Measurements from ENCODE around the gene NHSL2. TPM values are rescaled to one million over a fixed set of nuclear protein-coding genes. Genes with fewer than 3 reads are reported as not detected.

Gene NHSL2
- total RNA-seq, 1 donor = 14.8 TPM

DNA sequence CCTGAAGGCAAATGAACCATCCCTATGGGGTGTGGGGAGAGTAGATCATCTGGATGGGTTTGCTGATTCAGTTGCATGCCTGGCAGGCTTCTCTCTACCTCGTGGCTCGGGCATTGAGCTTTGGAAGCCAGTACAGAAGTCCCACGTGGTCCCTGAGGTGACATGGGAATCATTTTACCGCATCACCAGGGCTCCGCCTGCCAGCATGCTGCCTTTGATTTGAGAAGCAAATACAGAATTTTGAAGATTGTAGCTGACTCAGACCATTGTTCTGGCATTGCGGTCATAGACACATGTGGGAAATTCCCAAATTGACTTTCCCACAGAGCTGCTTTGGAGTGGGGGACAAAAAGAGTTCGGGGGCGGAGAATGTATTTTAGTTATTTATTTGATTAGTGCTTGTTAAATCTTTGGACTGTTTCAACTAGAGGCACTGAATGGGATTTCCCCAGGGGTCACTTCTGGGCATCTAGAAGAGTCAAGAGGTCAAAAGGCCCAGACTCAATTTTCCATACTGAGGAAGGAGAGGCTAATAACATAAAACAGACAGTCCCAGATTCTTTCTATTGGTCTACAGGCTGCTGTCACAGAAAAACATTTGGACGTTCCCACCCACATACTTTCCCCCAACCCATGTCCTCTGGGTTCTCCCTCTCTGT lies 79.3 kb downstream of the NHSL2 start:
- DNase-seq (ENCODE audit: low read depth in 2 of 3, low spot score in 2 of 3) = no peak

DNA sequence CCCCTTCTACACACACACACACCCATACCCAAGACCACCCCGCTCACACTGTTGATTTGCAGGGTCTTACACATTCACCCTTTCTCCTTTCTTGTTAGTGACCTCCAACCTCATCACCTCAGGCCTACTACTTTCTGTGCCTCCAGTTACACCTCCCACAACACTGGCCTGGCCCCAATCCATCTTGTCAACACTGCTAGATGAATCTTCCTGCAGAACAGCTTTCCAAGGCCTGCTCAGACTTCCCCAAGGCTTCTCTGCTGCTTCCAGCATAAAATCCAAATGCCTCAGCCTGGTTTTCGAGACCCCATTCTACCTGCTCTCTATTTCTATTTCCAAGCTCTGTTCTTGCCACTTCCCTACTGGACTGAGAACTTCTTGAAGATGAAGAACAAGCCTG lies 79.9 kb downstream of the NHSL2 start:
- no peak for DNase-seq (ENCODE audit: low read depth in 2 of 3, low spot score in 2 of 3)

DNA sequence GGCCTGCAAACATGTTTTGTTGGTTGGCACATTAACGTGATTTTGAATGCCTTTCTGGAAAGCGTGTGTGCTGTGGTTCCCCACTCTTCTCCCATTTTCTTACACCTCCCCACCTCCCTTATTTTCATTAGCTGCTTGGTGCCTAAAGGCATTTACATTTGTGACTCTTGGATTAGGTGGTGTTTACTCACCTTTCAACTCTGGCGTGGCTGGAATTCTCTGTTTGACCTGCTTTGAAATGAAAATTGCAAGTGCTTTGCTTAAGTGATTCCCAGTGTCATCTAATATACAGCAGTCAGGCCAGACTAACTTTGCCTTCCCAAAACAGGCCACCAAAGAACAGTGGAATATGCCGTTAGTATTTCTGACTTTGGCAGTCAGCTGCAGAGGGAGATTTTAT lies 80.5 kb downstream of the NHSL2 start:
- no peak for DNase-seq (ENCODE audit: low read depth in 2 of 3, low spot score in 2 of 3)

DNA sequence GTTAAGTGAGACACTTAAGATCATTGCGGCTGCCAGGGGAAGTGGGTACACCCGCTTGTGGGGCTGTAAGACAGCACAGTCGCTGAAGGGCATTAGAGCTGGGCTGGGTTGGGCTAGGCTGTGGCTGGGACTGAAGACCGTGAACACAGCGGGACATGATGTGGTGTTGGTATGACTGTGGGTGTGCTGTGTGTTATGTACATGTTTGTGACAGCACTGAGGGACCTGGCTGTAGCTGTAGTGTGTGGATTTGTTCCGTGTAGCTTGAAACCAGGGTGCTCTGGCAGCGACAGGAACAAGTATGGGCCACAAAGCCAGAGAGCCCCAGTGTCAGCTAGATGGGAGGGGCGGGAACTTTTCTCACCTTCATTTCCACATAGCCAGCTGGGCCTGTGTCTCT lies 82.1 kb downstream of the NHSL2 start:
- DNase-seq (ENCODE audit: low read depth in 2 of 3, low spot score in 2 of 3) = peak in 2 of 3 donors; percentile 24 to 69

DNA sequence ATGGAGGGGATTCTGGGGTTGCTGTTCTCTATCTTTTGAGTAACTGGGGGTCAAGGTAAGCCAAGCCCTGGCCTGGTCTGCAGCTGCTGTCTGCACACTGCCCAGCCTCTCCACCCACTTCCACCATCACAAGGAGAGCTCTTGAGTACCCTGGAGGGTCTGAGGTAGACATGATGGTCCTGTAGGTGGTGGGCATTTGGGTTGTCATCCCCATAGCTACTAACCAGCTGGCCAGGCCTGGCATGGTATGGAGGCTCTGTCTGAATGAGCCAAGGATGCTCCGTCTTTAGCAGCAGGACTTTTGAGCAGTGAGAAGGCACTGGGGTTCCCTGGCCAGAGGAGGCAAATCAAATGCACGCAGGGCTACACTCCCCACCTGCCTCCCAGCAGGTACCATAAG lies 82.7 kb downstream of the NHSL2 start:
- no peak for DNase-seq (ENCODE audit: low read depth in 2 of 3, low spot score in 2 of 3)

DNA sequence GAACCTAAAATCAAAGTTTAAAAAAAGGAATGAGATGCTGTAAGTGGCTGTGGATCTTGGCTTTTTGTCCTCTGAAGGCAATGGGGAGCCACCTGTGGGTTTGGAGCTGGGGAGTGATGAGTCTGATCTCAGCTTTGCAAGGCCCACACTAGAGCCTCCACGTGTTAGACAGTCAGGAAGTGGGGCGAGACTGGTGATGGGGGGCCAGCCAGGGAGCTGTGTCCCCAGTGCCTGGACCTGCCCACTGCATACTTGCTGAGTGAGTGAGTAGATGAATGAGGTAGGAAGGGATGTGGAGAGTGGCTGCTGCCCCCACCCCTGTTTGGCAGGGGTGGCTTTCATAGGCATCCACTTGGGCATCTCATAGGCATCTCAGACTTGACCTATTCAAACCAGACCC lies 84.0 kb downstream of the NHSL2 start:
- DNase-seq (ENCODE audit: low read depth in 2 of 3, low spot score in 2 of 3) = no peak

DNA sequence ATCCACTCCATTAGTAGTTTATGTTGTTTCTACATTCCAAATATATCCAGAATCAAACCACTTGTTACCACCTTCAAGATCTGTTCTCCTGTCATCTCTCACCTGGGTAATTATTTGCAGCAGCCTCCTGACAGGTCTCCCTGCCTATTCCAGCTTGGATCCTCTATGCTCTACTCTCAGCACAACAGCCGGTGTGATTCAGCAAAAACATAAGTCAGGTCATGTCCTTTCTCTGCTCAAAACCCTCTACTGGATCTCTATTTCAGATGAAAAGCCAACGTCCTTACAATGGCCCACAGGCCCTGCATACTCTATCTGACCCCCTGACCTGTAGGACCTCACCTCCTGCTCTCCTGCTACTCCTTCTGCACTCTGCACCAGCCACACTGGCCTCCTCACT lies 84.5 kb downstream of the NHSL2 start:
- no peak for DNase-seq (ENCODE audit: low read depth in 2 of 3, low spot score in 2 of 3)

DNA sequence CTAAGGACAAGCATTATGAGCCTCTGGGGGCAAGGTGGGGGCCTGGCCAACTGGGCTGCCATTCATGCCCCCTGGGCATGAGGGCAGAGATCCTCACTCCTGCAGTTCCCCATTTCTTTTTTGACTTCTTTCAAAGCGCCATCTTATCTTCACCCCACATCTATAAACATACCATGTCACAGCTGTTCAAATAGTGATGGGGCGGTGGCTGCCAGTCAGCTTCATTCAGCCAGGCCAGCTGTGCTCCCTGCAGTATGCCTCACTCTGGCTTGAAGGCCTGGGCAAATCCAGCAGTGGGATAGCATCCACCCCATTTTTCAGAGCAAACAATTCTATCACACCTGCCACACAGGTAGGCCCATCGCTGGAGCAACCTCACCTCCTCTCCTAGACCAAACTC lies 85.5 kb downstream of the NHSL2 start:
- peak in 1 of 3 donors; percentile 56 for DNase-seq (ENCODE audit: low read depth in 2 of 3, low spot score in 2 of 3)

DNA sequence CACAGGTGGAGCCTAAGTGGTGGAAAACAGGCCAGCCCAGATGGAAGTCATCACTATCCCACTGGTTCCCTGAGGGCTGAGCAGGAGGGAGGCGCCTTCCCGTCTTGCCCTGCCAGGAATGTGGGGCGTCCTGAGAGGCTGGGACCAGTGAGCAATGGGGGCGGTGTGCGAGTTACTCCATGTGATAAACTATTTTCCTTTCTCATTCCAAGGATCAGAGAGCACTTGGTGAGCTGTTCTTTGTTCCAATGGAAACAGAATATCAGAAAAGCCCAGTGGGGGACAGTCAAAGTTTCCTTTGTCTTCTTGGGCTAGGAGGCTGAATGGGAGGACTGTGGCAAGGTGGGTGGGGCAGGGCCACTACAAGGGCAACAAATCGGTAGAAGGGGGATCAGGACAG lies 86.2 kb downstream of the NHSL2 start:
- no peak for DNase-seq (ENCODE audit: low read depth in 2 of 3, low spot score in 2 of 3)

DNA sequence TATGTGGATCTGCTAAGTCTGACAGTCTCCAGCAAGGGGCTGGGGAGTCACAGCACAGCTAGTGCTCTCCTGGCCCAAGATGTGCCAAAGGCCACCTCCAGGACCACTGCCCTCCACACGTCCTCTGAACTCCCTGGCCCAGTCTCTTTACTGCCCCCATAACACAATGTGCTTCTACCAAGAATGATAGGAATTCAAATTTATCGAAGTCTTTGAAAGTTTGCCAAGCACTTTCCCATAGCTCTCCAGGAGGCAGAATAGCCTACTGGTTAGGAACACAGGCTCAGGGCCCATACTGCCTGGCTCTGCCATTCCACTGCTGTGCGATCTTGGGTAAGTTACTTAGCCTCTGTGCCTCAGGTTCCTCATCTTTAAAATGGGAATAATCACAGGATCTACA lies 86.7 kb downstream of the NHSL2 start:
- no peak for DNase-seq (ENCODE audit: low read depth in 2 of 3, low spot score in 2 of 3)

DNA sequence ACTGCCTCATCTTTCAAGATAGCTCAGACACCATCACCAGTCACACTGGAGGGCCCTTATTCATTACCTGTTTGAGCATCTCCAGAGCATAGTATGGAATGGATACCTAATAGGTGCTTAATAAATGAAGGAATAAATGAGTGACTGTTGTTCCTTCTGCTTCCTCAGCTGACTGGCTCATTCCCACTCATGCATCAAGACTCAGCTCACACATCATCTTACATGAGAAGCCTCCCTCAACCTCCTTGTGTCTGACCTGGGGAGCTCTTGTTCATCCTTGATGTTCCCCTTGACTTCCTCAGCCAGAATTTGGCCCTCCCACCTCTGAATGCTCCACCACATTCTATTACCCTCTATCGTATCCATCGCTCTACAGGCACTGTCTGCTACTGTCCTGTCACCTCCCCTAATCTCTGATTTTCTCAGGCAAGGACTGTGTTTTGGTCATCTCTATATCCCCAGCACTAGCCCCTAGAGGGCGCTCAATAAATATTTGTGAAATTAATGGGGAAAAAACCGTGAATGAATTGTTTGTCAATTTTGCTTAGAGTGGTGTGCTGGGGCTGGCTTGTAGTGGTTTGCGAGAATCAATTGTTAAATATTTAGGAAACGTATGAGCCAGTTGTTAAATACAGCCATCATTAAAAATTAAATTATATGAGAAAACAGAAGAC lies 88.3 kb downstream of the NHSL2 start:
- peak in 2 of 3 donors; percentile 31 to 50 for DNase-seq (ENCODE audit: low read depth in 2 of 3, low spot score in 2 of 3)

DNA sequence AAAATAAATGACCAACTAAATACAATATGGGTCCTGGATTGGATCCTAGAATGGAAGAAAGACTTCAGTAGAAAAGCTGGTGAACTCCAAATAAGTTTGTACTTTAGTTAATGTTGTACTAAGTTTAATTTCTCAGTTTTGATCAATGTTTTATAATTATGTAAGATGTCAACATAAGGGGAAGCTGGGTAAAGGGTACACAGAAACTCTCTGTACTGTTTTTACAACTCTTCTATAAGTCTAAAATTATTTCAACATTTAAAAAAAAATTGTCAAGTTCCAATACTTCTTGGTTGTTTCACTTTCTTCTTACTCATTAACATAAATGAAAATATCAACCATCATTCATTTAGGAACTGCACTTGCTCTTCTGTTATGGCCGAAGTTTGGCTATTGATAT lies 88.9 kb downstream of the NHSL2 start:
- DNase-seq (ENCODE audit: low read depth in 2 of 3, low spot score in 2 of 3) = no peak

DNA sequence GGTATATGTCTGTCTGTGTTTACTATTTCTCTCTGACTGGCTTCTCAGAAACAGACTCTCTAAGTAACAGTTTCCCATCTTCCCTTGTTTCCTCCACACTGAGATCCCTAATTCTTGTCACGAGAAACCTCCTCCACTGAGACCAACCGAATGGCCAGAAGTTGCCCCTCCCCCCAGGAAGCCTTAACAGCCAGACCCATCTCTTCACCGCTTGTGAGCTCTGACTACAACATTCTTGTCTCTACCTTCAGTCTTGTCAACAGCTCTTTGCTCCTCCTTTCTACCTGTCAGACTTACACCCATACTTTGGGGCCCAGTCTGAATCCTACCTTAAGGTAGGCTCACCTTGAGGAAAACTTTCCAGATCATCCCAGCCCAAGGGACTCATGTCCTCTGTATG lies 90.8 kb downstream of the NHSL2 start:
- DNase-seq (ENCODE audit: low read depth in 2 of 3, low spot score in 2 of 3) = no peak

DNA sequence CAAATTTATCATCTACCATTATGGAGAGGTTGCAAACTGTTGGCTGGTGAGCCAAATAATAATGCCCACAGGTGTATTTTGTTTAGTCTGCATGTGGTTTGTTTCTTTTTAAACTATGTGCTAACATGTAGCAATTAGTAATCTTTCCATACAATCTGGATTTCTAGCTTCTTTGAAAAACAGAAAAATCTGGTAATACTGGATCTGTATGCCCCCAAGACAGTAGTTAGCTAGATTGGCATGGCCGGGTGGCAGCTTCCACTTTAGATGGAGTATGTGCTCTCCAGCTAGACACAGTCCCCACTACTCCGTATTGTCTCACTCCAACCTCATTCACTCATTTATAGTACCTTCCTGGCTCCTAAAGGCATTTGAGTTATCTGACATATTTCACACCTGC lies 91.3 kb downstream of the NHSL2 start:
- DNase-seq (ENCODE audit: low read depth in 2 of 3, low spot score in 2 of 3) = no peak

DNA sequence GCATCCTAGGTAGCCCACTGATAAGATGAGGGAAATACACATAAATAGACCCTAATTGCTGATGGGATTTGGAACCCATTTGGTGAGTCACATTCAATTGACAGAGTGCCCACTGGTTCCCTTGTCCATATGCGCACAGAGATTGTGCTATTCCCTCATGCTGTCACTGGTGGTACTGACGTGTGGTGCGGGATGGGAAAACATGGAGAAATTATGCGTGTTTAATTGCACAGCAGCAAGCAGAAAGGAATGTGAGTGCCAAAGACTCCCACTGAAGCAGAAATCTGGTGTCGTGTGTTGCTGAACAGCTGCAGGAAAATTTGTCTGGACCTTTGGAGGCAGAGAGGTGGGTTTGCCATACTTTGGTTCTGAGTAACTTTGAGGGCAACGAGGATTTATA lies 92.2 kb downstream of the NHSL2 start:
- DNase-seq (ENCODE audit: low read depth in 2 of 3, low spot score in 2 of 3) = no peak

DNA sequence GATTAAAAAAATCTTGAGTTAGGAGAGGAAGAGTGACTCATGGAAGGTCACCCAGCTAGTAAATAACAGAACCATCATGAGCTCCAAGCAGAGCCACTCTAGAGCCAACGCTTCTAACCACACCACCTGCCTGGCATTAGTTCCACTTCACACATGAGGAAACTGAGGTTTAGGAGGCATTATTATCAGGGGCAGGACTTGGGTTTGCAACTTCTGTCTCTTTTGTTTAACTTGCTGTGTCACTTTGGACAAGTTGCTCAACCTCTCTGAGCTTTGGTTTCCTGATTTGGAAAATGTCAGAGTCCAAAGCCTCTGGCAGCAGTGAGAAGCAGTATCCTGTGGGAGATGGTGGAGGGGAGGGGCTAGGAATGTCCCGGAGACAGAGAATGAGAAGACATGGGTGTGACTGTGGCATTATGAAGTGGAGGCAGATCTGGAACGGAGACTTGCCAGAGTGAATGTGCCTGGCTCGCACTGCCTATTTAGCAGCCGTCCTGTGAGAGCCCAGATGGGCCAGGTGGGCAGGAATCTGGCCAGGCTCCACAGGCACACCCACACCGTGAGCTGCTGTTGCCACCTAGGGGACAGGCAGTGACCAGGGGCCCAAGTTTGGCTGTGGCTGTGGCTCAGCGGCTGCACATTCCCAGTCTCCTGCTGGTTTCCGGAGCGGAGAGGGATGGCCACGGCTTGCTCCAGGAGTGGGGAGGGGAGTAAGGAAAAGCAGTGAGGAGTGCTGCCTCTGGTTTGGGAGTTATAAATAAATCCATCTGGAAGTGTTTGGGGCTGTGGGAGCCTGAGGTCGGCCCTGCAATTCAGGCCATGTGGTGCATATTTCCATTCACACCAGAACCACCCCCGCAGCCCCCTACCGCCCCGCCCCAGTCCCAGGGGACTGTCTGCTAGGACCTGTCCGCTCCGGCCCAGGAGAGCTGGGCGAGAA lies 93.4 kb downstream of the NHSL2 start:
- no peak for DNase-seq (ENCODE audit: low read depth in 2 of 3, low spot score in 2 of 3)

DNA sequence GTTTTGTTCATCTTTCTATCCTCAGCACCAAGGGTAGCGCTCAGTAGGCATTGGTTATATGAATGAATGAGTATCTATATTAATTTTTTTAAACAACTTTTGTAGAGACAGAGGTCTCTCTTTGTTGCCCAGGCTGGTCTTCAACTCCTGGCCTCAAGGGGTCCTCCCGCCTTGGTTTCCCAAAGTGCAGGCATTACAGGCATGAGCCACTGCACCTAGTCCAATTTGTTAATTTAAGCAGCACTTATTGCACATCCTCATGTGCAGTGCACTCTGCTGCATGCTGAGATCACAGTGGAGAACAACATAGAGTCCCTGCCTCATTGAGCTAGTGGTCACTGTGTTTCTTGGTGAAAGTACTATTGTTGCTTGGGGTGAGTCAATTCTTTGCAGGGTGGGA lies 94.4 kb downstream of the NHSL2 start:
- no peak for DNase-seq (ENCODE audit: low read depth in 2 of 3, low spot score in 2 of 3)

DNA sequence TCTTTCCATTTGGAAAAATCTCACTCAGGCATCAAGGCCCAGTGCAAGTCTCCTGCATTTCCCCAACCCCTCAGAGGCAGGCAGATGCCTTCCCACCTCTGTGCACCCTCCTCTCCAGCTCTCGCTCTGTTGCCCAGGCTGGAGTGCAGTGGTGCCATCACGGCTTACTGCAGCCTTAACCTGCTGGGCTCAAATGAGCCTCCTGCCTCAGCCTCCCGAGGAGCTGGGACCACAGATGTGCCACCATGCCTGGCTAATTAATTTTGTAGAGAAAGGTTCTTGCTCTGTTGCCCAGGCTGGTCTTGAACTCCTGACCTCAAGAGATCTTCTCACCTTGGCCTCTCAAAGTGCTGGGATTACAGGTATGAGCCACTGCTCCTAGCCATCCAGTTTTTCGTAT lies 95.8 kb downstream of the NHSL2 start:
- no peak for DNase-seq (ENCODE audit: low read depth in 2 of 3, low spot score in 2 of 3)

DNA sequence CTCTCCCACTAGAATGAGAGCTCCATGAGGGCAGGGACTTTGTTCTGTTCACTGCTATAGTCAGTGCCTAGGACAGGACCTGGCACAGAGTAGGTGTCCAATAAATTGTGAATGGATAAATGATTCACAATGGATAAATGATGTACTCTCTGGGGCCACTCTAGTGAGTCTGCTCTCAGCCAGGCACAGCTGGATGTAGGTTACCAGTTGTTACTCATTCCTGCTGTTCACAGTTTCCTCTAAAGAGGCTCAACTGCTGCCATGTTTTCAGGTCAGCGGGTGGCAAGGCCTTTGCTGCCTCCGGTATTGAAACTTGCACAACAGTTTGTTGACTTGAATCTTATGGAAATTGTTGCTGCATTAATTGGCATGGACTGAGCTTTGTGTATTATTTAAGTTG lies 99.1 kb downstream of the NHSL2 start:
- no peak for DNase-seq (ENCODE audit: low read depth in 2 of 3, low spot score in 2 of 3)

DNA sequence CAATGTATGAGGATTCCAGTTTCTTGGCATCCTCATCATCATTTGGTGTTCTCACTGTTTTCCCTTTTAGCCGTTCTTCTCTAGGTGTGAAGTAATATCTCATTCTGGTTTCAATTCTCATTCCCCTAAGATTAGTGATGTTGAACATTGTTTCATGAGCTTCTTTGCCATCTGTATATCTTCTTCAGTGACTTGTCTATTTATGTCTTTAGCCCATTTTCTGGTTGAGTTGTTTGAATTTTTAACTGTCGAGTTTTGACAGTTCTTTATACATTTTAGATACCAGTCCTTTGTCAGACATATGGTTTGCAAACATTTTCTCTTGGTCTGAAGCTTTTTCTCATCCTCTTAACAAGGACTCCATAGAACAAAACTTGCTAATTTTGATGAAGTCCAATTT lies 101.1 kb downstream of the NHSL2 start:
- DNase-seq (ENCODE audit: low read depth in 2 of 3, low spot score in 2 of 3) = no peak

DNA sequence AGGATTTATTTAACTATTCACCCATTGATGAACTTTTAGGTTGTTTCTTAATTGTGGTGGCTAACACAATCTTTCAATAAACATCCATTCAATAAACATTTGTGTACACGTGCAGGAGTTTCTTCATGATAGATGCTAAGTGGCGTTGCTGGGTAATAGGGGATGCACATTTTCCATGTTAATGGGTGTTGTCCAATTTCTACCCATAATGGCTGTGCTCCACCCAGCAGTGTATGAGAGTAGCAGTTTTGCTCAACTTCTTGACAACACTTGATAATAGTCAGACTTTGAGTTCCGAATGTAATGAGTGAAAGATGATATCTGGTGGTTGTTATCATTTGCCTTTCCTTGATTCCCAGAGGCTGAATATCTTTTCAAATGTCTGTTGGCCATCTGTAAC lies 104.7 kb downstream of the NHSL2 start:
- no peak for DNase-seq (ENCODE audit: low read depth in 2 of 3, low spot score in 2 of 3)
